WTC11 (cell line): Measurements from ENCODE around the gene LRMDA. TPM values are rescaled to one million over a fixed set of nuclear protein-coding genes. Genes with fewer than 3 reads are reported as not detected.

ENCODE experiments used
- ATAC-seq: fragments of 200-7000 bp; cut with Tn5 transposase; 2 replicates; pipeline ENCODE4 v1.10.0; 2021; ENCODE audit warnings: mild to moderate bottlenecking, moderate library complexity
- CTCF ChIA-PET: fragments of 300-600 bp; sonication (Branson Sonifier 250); formaldehyde crosslinking; loops from one replicate; lab custom pipeline; 2021; ENCODE audit warnings: antibody characterized with exemption; lab: Charles Lee
- POLR2A ChIA-PET: fragments of 350-600 bp; sonication (Branson Sonifier 250); formaldehyde crosslinking; loops from one replicate; lab custom pipeline; 2021; ENCODE audit warnings: antibody characterized with exemption; lab: Charles Lee
- DNase-seq: peaks from one replicate; pipeline ENCODE4 v3.0.0; 2021; ENCODE audit warnings: low spot score
- H3K27ac Mint-ChIP-seq: 2 replicates; pipeline ENCODE4 v1.8.0; 2021; ENCODE audit warnings: mixed read lengths
- H3K27me3 Mint-ChIP-seq: 2 replicates; pipeline ENCODE4 v1.8.0; 2021; ENCODE audit warnings: low read depth, mild to moderate bottlenecking, moderate library complexity, mixed read lengths
- H3K36me3 Mint-ChIP-seq: 2 replicates; pipeline ENCODE4 v1.8.0; 2021; ENCODE audit warnings: mixed read lengths
- H3K4me1 Mint-ChIP-seq: 2 replicates; pipeline ENCODE4 v1.8.0; 2022; ENCODE audit warnings: mixed read lengths
- H3K4me3 Mint-ChIP-seq: 2 replicates; pipeline ENCODE4 v1.8.0; 2021; ENCODE audit warnings: mild to moderate bottlenecking, moderate library complexity, mixed read lengths
- H3K9me3 Mint-ChIP-seq: 2 replicates; pipeline ENCODE4 v1.8.0; 2021; ENCODE audit warnings: mixed read lengths
- AFF4 ChIP-seq: sonication (generic); formaldehyde crosslinking; IDR thresholded peaks from 2 replicates; pipeline ENCODE4 v1.8.1; 2023; ENCODE audit warnings: mild to moderate bottlenecking, missing genetic modification reagents, borderline replicate concordance
- ARID4B ChIP-seq: sonication (generic); formaldehyde crosslinking; IDR thresholded peaks from 2 replicates; pipeline ENCODE4 v1.8.0; 2023; ENCODE audit warnings: missing genetic modification reagents, mild to moderate bottlenecking, borderline replicate concordance
- ATF6 ChIP-seq: sonication (generic); formaldehyde crosslinking; IDR thresholded peaks from 2 replicates; pipeline ENCODE4 v1.8.1; 2023; ENCODE audit warnings: mild to moderate bottlenecking, missing genetic modification reagents
- CDX4 ChIP-seq: fragments of 250-450 bp; sonication (Bioruptor Pico); IDR thresholded peaks from 2 replicates; pipeline ENCODE4 v1.9.0; 2021; ENCODE audit warnings: moderate library complexity, mild to moderate bottlenecking, inconsistent platforms, borderline replicate concordance
- CREM ChIP-seq: sonication (generic); formaldehyde crosslinking; IDR thresholded peaks from 2 replicates; pipeline ENCODE4 v1.8.1; 2022; ENCODE audit warnings: mild to moderate bottlenecking, missing genetic modification reagents, moderate library complexity
- IRF2 ChIP-seq: sonication (generic); formaldehyde crosslinking; IDR thresholded peaks from 2 replicates; pipeline ENCODE4 v1.8.0; 2022; ENCODE audit warnings: low read depth, missing genetic modification reagents, borderline replicate concordance
- NR2C2 ChIP-seq: sonication (generic); formaldehyde crosslinking; IDR thresholded peaks from 2 replicates; pipeline ENCODE4 v1.8.0; 2022; ENCODE audit warnings: mild to moderate bottlenecking, missing genetic modification reagents
- NR3C1 ChIP-seq: sonication (generic); formaldehyde crosslinking; conservative IDR thresholded peaks from 2 replicates; pipeline ENCODE4 v1.8.1; 2023; ENCODE audit warnings: low read depth, mild to moderate bottlenecking, missing genetic modification reagents
- OVOL2 ChIP-seq: fragments of 250-450 bp; sonication (Bioruptor Pico); IDR thresholded peaks from 2 replicates; pipeline ENCODE4 v1.9.0; 2021; ENCODE audit warnings: mild to moderate bottlenecking, borderline replicate concordance
- PRDM15 ChIP-seq: sonication (generic); formaldehyde crosslinking; IDR thresholded peaks from 2 replicates; pipeline ENCODE4 v1.8.0; 2022; ENCODE audit warnings: missing genetic modification reagents
- PREB ChIP-seq: sonication (generic); formaldehyde crosslinking; IDR thresholded peaks from 2 replicates; pipeline ENCODE4 v1.8.1; 2022; ENCODE audit warnings: mild to moderate bottlenecking, missing genetic modification reagents, moderate library complexity, borderline replicate concordance
- SMAD4 ChIP-seq: sonication (generic); formaldehyde crosslinking; IDR thresholded peaks from 2 replicates; pipeline ENCODE4 v1.8.0; 2022; ENCODE audit warnings: mild to moderate bottlenecking, missing genetic modification reagents
- TEAD1 ChIP-seq: sonication (generic); formaldehyde crosslinking; IDR thresholded peaks from 2 replicates; pipeline ENCODE4 v1.8.0; 2022; ENCODE audit warnings: mild to moderate bottlenecking, missing genetic modification reagents
- ZBTB43 ChIP-seq: sonication (generic); formaldehyde crosslinking; IDR thresholded peaks from 2 replicates; pipeline ENCODE4 v1.8.1; 2023; ENCODE audit warnings: mild to moderate bottlenecking, missing genetic modification reagents
- ZNF532 ChIP-seq: fragments of 250-450 bp; sonication (Bioruptor Pico); IDR thresholded peaks from 2 replicates; pipeline ENCODE4 v1.9.0; 2021; ENCODE audit warnings: mild to moderate bottlenecking, borderline replicate concordance
- total RNA-seq: library from RNA; stranded (reverse); gene quantifications from 3 replicates; pipeline ENCODE4 v1.2.3, GENCODE V29; 2021

The LRMDA gene
- total RNA-seq, 1 experiment from 2014 or later: 0.92 TPM

GRCh38 chr10:76333796-76334195 is 902.4 kb downstream of the LRMDA start:
- peaks cover 48% of the 10 kb centered on the region for H3K4me1 Mint-ChIP-seq
- no peak overlapping the region for H3K27ac Mint-ChIP-seq
- no peak overlapping the region for H3K4me3 Mint-ChIP-seq
- peaks cover 19% of the 10 kb centered on the region for H3K9me3 Mint-ChIP-seq
- POLR2A ChIA-PET: no interaction called here
- CTCF ChIA-PET: no interaction called here
- H3K36me3 Mint-ChIP-seq: peaks cover 4% of the 10 kb centered on the region
- no peak for ATAC-seq
- no peaks in the 10 kb centered on the region for H3K27me3 Mint-ChIP-seq
- DNase-seq: no peak
- TF ChIP-seq ZBTB43 (CRISPR knock-in tag) (no peak), PREB (CRISPR knock-in tag) (no peak), SMAD4 (CRISPR knock-in tag) (no peak), NR3C1 (CRISPR knock-in tag) (no peak), CDX4 (CRISPR knock-in tag) (no peak), IRF2 (CRISPR knock-in tag) (no peak), ZNF532 (CRISPR knock-in tag) (no peak), AFF4 (no peak), CREM (CRISPR knock-in tag) (no peak), OVOL2 (no peak), NR2C2 (CRISPR knock-in tag) (no peak), ATF6 (CRISPR knock-in tag) (no peak), TEAD1 (CRISPR knock-in tag) (no peak), ARID4B (CRISPR knock-in tag) (no peak), PRDM15 (CRISPR knock-in tag) (no peak)
